ENCODE measurements around the gene TBX1. TPM values are rescaled to one million over a fixed set of nuclear protein-coding genes. Genes with fewer than 3 reads are reported as not detected.
"Not testable (repeated sequence)": the region's sequence is repeated elsewhere in the genome, so short reads cannot be mapped to it uniquely, and the experiment has no call there.

The TBX1 gene
- total RNA-seq, 4 donors from 2014 or later: 0.18 to 4.4 (median 0.26) TPM

- TF ChIP-seq POLR2A (IDR thresholded peaks at IDR 0.05): no peak
Observed at GRCh38 chr22:19787849-19788141, 27.2 kb downstream of the TBX1 start.

GRCh38 chr22:19788661-19789225 is 28.2 kb downstream of the TBX1 start:
- DNase-seq: no peak
- peaks cover 0 to 37% (median 0%) of the 10 kb centered on the region in 3 donors for H3K36me3 ChIP-seq
- TF ChIP-seq POLR2A (IDR thresholded peaks at IDR 0.05): no peak
- H3K4me3 ChIP-seq: no peak overlapping the region
- no peak overlapping the region for H3K27ac ChIP-seq
- peaks cover 0 to 8% (median 0%) of the 10 kb centered on the region in 3 donors for H3K4me1 ChIP-seq
- H3K27me3 ChIP-seq: peaks cover 0 to 9% (median 0%) of the 10 kb centered on the region in 4 donors
- intact Hi-C loops (cut with DNase I): no loop called here
- H3K9me3 ChIP-seq: peaks cover 0 to 11% (median 0%) of the 10 kb centered on the region in 3 donors
- WGBS, 2 donors: 90 to 93% methylated on average over 9 to 26 of the region's 34 CpGs

More at GRCh38 chr22:19787849-19788141, 27.2 kb downstream of the TBX1 start:
- peaks cover 0 to 35% (median 0%) of the 10 kb centered on the region in 3 donors for H3K36me3 ChIP-seq
- peaks cover 0 to 18% (median 0%) of the 10 kb centered on the region in 4 donors for H3K27me3 ChIP-seq
- intact Hi-C loops (cut with DNase I): no loop called here
- no peak for DNase-seq
- H3K9me3 ChIP-seq: peaks cover 0 to 11% (median 0%) of the 10 kb centered on the region in 3 donors
- WGBS, 2 donors: 96 to 100% methylated on average over 2 to 9 of the region's 9 CpGs
- H3K4me3 ChIP-seq: no peak overlapping the region
- H3K4me1 ChIP-seq: peaks cover 0 to 12% (median 0%) of the 10 kb centered on the region in 3 donors
- H3K27ac ChIP-seq: no peak overlapping the region

- TF ChIP-seq CTCF (IDR thresholded peaks at IDR 0.05): no peak
- no peak for TF ChIP-seq POLR2A (IDR thresholded peaks at IDR 0.05)
- Histone ChIP-seq H3K4me1 (peaks cover 0 to under 1% (median 0%) of the 10 kb centered on the region in 3 donors), H3K9me3 (peaks cover 0 to 11% (median 0%) of the 10 kb centered on the region in 3 donors), H3K4me3 (no peak overlapping the region), H3K36me3 (peaks cover 0 to 37% (median 0%) of the 10 kb centered on the region in 3 donors), H3K27ac (no peak overlapping the region), H3K27me3 (peaks cover 0 to 2% (median 0%) of the 10 kb centered on the region in 4 donors)
- 92 to 100% methylated on average over 2 to 12 of the region's 16 CpGs for WGBS, 2 donors
- no peak for DNase-seq
- intact Hi-C loops (cut with DNase I): no loop called here
Observed at GRCh38 chr22:19789406-19789805, 28.8 kb downstream of the TBX1 start.

GRCh38 chr22:19789828-19790227 is 29.2 kb downstream of the TBX1 start:
- H3K4me1 ChIP-seq: no peaks in the 10 kb centered on the region
- no peak overlapping the region for H3K4me3 ChIP-seq
- DNase-seq: no peak
- peaks cover 0 to 11% (median 0%) of the 10 kb centered on the region in 3 donors for H3K9me3 ChIP-seq
- intact Hi-C loops (cut with DNase I): no loop called here
- H3K36me3 ChIP-seq: peaks cover 0 to 37% (median 0%) of the 10 kb centered on the region in 3 donors
- H3K27me3 ChIP-seq: no peaks in the 10 kb centered on the region
- no peak overlapping the region for H3K27ac ChIP-seq
- WGBS, 2 donors: 63 to 85% methylated on average over 6 of the region's 6 CpGs
- TF ChIP-seq CTCF (IDR thresholded peaks at IDR 0.05): no peak
- TF ChIP-seq POLR2A (IDR thresholded peaks at IDR 0.05): no peak

- no peak for TF ChIP-seq CTCF (IDR thresholded peaks at IDR 0.05)
- no peak for TF ChIP-seq POLR2A (IDR thresholded peaks at IDR 0.05)
- Histone ChIP-seq H3K27ac (no peak overlapping the region), H3K9me3 (peaks cover 0 to 11% (median 0%) of the 10 kb centered on the region in 3 donors), H3K4me1 (peaks cover 0 to 5% (median 0%) of the 10 kb centered on the region in 3 donors), H3K27me3 (no peaks in the 10 kb centered on the region), H3K4me3 (no peak overlapping the region), H3K36me3 (peaks cover 0 to 37% (median 0%) of the 10 kb centered on the region in 3 donors)
- intact Hi-C loops (cut with DNase I): no loop called here
- no peak for DNase-seq
Observed at GRCh38 chr22:19791243-19791642, 30.7 kb downstream of the TBX1 start.

GRCh38 chr22:19791894-19792293 is 31.3 kb downstream of the TBX1 start:
- no peak overlapping the region for H3K27ac ChIP-seq

GRCh38 chr22:19792383-19792896 is 31.9 kb downstream of the TBX1 start:
- DNase-seq; H3K27me3 ChIP-seq; H3K4me1 ChIP-seq; H3K4me3 ChIP-seq; H3K27ac ChIP-seq; intact Hi-C loops (cut with DNase I): not testable (repeated sequence)
- Histone ChIP-seq H3K36me3 (peaks cover 0 to 37% (median 0%) of the 10 kb centered on the region in 3 donors), H3K9me3 (peaks cover 0 to 11% (median 0%) of the 10 kb centered on the region in 3 donors)
- WGBS, 2 donors: 95% methylated on average over 12 of the region's 13 CpGs

More at GRCh38 chr22:19791894-19792293, 31.3 kb downstream of the TBX1 start:
- TF ChIP-seq POLR2A (IDR thresholded peaks at IDR 0.05) (no peak), CTCF (IDR thresholded peaks at IDR 0.05) (no peak)
- Histone ChIP-seq H3K4me1 (peaks cover 0 to 5% (median 0%) of the 10 kb centered on the region in 3 donors), H3K4me3 (no peak overlapping the region), H3K36me3 (peaks cover 0 to 37% (median 0%) of the 10 kb centered on the region in 3 donors), H3K9me3 (peaks cover 0 to 11% (median 0%) of the 10 kb centered on the region in 3 donors), H3K27me3 (no peaks in the 10 kb centered on the region)
- no peak for DNase-seq
- intact Hi-C loops (cut with DNase I): no loop called here
